Measurements from ENCODE around the gene PCDH9.

PCDH9 gene

DNA sequence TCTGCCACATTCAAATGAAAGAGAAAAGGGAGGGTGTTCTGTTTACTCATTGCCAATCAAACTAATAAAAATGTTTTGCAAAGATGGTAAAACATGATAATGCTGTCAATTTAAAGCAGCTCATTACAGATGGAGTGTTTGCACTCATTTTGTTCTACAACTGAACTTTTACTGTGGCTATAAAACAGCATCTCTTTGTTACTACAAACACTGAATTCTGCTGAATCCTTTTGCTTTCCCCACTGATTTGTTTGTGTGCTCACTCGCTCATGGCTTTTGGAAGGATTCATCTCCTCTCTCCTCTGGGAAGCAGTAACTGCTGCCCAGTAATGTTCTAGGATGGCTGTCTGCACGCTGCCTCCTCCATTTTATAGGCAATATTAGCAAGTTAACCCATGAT, 434.5 kb downstream of the PCDH9 start:
- H3K9ac ChIP-seq (ENCODE audit: low read depth, low read length, poor library complexity, severe bottlenecking), result no peak overlapping the region
- no peaks in the 10 kb centered on the region for H3F3A ChIP-seq (ENCODE audit: low read depth)
- no peak overlapping the region for H2AFZ ChIP-seq (ENCODE audit: low read length)
- no peaks in the 10 kb centered on the region for H3K36me3 ChIP-seq (ENCODE audit: insufficient read depth, low read length)
- H3K4me2 ChIP-seq (ENCODE audit: low read depth, low read length, poor library complexity, severe bottlenecking), result no peak overlapping the region
- no peak overlapping the region for H3K4me3 ChIP-seq (ENCODE audit: low read length, poor library complexity, severe bottlenecking)
- H4K20me1 ChIP-seq (ENCODE audit: insufficient read depth, low read length, poor library complexity, severe bottlenecking), result no peaks in the 10 kb centered on the region
- no peaks in the 10 kb centered on the region for H3K27me3 ChIP-seq (ENCODE audit: insufficient read depth, low read length, poor library complexity, severe bottlenecking)
- H3K9me2 ChIP-seq (replicated peaks; ENCODE audit: low read depth, low read length), result no peaks in the 10 kb centered on the region
- H3K79me2 ChIP-seq (ENCODE audit: insufficient read depth, low read length), result no peaks in the 10 kb centered on the region
- no peak for TF ChIP-seq EZH2phosphoT487 (IDR thresholded peaks at IDR 0.05; ENCODE audit: borderline replicate concordance)
- TF ChIP-seq, protein P1, sequence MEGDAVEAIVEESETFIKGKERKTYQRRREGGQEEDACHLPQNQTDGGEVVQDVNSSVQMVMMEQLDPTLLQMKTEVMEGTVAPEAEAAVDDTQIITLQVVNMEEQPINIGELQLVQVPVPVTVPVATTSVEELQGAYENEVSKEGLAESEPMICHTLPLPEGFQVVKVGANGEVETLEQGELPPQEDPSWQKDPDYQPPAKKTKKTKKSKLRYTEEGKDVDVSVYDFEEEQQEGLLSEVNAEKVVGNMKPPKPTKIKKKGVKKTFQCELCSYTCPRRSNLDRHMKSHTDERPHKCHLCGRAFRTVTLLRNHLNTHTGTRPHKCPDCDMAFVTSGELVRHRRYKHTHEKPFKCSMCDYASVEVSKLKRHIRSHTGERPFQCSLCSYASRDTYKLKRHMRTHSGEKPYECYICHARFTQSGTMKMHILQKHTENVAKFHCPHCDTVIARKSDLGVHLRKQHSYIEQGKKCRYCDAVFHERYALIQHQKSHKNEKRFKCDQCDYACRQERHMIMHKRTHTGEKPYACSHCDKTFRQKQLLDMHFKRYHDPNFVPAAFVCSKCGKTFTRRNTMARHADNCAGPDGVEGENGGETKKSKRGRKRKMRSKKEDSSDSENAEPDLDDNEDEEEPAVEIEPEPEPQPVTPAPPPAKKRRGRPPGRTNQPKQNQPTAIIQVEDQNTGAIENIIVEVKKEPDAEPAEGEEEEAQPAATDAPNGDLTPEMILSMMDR (conservative IDR thresholded peaks at IDR 0.05; ENCODE audit: low read length), result no peak
- H3K4me1 ChIP-seq (ENCODE audit: insufficient read depth, low read length, poor library complexity, severe bottlenecking), result no peaks in the 10 kb centered on the region
- no peaks in the 10 kb centered on the region for H3K9me3 ChIP-seq (ENCODE audit: insufficient read depth, low read depth, low read length)

DNA sequence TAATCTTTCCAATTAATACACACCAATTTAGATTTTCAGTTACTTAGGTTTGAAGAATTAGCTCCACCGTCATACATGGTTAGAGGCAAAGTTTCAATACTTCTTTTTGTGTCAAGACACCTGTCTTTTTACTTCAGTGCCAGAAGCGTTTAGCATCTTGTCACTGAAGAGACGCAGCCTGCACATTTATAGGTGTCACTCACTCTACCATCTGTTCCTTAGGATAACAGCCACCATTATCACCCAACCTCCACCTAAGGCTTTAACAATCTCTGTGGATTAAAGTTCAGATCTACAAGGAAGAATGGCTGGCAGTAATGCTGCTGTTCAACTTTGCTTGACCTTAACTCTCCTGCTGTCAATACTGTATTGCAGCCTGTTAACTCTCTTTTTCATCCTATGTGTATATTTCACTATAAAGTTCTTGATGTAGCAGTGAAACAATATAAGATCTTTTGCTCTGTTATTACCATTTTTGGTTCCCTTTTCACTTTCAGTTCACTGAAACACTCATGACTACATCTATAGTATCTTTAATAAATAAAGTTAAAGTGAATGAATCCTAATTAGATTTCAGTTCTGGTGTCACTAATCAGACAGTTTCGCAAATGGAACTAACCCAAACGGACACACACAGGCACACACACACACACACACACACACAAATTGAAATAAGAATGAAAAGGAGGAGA, 435.6 kb downstream of the PCDH9 start:
- no peaks in the 10 kb centered on the region for H3K4me1 ChIP-seq (ENCODE audit: insufficient read depth, low read length, poor library complexity, severe bottlenecking)
- H4K20me1 ChIP-seq (ENCODE audit: insufficient read depth, low read length, poor library complexity, severe bottlenecking), result no peaks in the 10 kb centered on the region
- no peak overlapping the region for H3K4me2 ChIP-seq (ENCODE audit: low read depth, low read length, poor library complexity, severe bottlenecking)
- H3K9ac ChIP-seq (ENCODE audit: low read depth, low read length, poor library complexity, severe bottlenecking), result no peak overlapping the region
- H3K79me2 ChIP-seq (ENCODE audit: insufficient read depth, low read length), result no peaks in the 10 kb centered on the region
- no peaks in the 10 kb centered on the region for H3K9me3 ChIP-seq (ENCODE audit: insufficient read depth, low read depth, low read length)
- H3F3A ChIP-seq (ENCODE audit: low read depth), result no peaks in the 10 kb centered on the region
- H3K4me3 ChIP-seq (ENCODE audit: low read length, poor library complexity, severe bottlenecking), result no peak overlapping the region
- no peaks in the 10 kb centered on the region for H3K36me3 ChIP-seq (ENCODE audit: insufficient read depth, low read length)
- TF ChIP-seq, protein P1 (conservative IDR thresholded peaks at IDR 0.05; ENCODE audit: low read length), result no peak
- no peak for TF ChIP-seq EZH2phosphoT487 (IDR thresholded peaks at IDR 0.05; ENCODE audit: borderline replicate concordance)
- no peaks in the 10 kb centered on the region for H3K9me2 ChIP-seq (replicated peaks; ENCODE audit: low read depth, low read length)
- H3K27me3 ChIP-seq (ENCODE audit: insufficient read depth, low read length, poor library complexity, severe bottlenecking), result no peaks in the 10 kb centered on the region
- 0 out of 2 replicates have a peak overlapping the region, but pooled peaks have one; percentile 53 for H2AFZ ChIP-seq (ENCODE audit: low read length)

DNA sequence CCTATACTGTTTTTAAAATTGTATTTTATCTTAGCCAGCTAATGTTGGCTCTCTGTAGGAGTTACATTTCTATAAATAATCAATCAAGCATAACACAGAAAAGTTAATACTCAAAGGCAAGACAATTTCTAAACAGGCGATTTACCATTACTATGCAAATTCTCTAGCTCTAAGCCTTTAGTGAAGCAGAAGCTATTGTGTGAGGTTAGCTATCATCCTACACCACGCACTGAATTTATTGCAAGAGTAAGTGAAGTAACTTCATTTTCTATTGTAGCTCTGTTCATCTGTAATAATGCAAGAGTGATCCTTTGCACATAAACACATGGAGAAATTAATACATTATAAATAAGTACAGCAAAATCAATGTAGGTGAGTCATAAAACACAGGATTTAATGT, 439.3 kb downstream of the PCDH9 start:
- no peaks in the 10 kb centered on the region for H3K79me2 ChIP-seq (ENCODE audit: insufficient read depth, low read length)
- H3F3A ChIP-seq (ENCODE audit: low read depth), result no peaks in the 10 kb centered on the region
- H3K4me1 ChIP-seq (ENCODE audit: insufficient read depth, low read length, poor library complexity, severe bottlenecking), result no peaks in the 10 kb centered on the region
- H4K20me1 ChIP-seq (ENCODE audit: insufficient read depth, low read length, poor library complexity, severe bottlenecking), result no peaks in the 10 kb centered on the region
- H3K9me3 ChIP-seq (ENCODE audit: insufficient read depth, low read depth, low read length), result no peaks in the 10 kb centered on the region
- no peak overlapping the region for H3K4me3 ChIP-seq (ENCODE audit: low read length, poor library complexity, severe bottlenecking)
- no peaks in the 10 kb centered on the region for H3K27me3 ChIP-seq (ENCODE audit: insufficient read depth, low read length, poor library complexity, severe bottlenecking)
- no peak overlapping the region for H3K4me2 ChIP-seq (ENCODE audit: low read depth, low read length, poor library complexity, severe bottlenecking)
- TF ChIP-seq, protein P1 (conservative IDR thresholded peaks at IDR 0.05; ENCODE audit: low read length), result no peak
- TF ChIP-seq EZH2phosphoT487 (IDR thresholded peaks at IDR 0.05; ENCODE audit: borderline replicate concordance), result no peak
- H3K9ac ChIP-seq (ENCODE audit: low read depth, low read length, poor library complexity, severe bottlenecking), result no peak overlapping the region
- H3K36me3 ChIP-seq (ENCODE audit: insufficient read depth, low read length), result no peaks in the 10 kb centered on the region
- no peaks in the 10 kb centered on the region for H3K9me2 ChIP-seq (replicated peaks; ENCODE audit: low read depth, low read length)
- no peak overlapping the region for H2AFZ ChIP-seq (ENCODE audit: low read length)

Measured in Loucy (cell line).